22Rv1 (cell line): Measurements from ENCODE around the gene CFAP126.

ENCODE experiments used
- H3K27ac ChIP-seq: fragments of 450-650 bp; 2 replicates; pipeline ENCODE4 v1.5.1; 2017
- CTCF ChIP-seq: fragments of 450-650 bp; IDR thresholded peaks from 2 replicates; pipeline ENCODE4 v1.5.1; 2017; ENCODE audit warnings: mild to moderate bottlenecking
- ZFX ChIP-seq: fragments of 450-650 bp; IDR thresholded peaks from 2 replicates; pipeline ENCODE4 v1.6.1; 2017; ENCODE audit warnings: antibody characterized with exemption, borderline replicate concordance

CFAP126 gene

GRCh38 chr1:161388639-161389038, 21.0 kb upstream of the CFAP126 start:
- H3K27ac ChIP-seq, result no peak overlapping the region
- no peak for TF ChIP-seq ZFX
- no peak for TF ChIP-seq CTCF

GRCh38 chr1:161382214-161383019, 14.7 kb upstream of the CFAP126 start:
- TF ChIP-seq ZFX (no peak), CTCF (peak; percentile 90)
- H3K27ac ChIP-seq, result no peak overlapping the region

GRCh38 chr1:161381707-161382106, 14.0 kb upstream of the CFAP126 start:
- H3K27ac ChIP-seq, result no peak overlapping the region
- no peak for TF ChIP-seq ZFX
- TF ChIP-seq CTCF, result no peak

GRCh38 chr1:161379071-161379470, 11.4 kb upstream of the CFAP126 start:
- no peak for TF ChIP-seq ZFX
- no peak for TF ChIP-seq CTCF

GRCh38 chr1:161378014-161378413, 10.3 kb upstream of the CFAP126 start:
- TF ChIP-seq CTCF, result no peak
- TF ChIP-seq ZFX, result no peak
- H3K27ac ChIP-seq, result no peak overlapping the region

More at GRCh38 chr1:161379071-161379470, 11.4 kb upstream of the CFAP126 start:
- no peak overlapping the region for H3K27ac ChIP-seq

GRCh38 chr1:161374373-161374772, 6.7 kb upstream of the CFAP126 start:
- no peak overlapping the region for H3K27ac ChIP-seq
- TF ChIP-seq CTCF, result peak; percentile 20; the same call in 1 of the 2 replicates
- no peak for TF ChIP-seq ZFX

- H3K27ac ChIP-seq, result no peak overlapping the region
- no peak for TF ChIP-seq CTCF
- TF ChIP-seq ZFX, result no peak
Measured at GRCh38 chr1:161373442-161373841, 5.8 kb upstream of the CFAP126 start.
